Panc1 (cell line): ENCODE data around the gene ARHGEF10L. TPM values are rescaled to one million over a fixed set of nuclear protein-coding genes. Genes with fewer than 3 reads are reported as not detected.

Experiments
- ATAC-seq: fragments of 200-7000 bp; cut with Tn5 transposase; 2 replicates; pipeline ENCODE4 v1.9.1; 2020; ENCODE audit warnings: mild to moderate bottlenecking, moderate library complexity
- BruUV-seq: library from RNA; stranded (reverse); fragments of 400-500 nt; replicated peaks from 2 replicates; lab custom pipeline; 2021; lab: Mats Ljungman, UMichigan
- CTCF ChIA-PET: fragments of 300-600 bp; sonication (Branson Sonifier 250); formaldehyde crosslinking; loops from one replicate; lab custom pipeline; 2022; ENCODE audit warnings: antibody characterized with exemption; lab: Charles Lee
- POLR2A ChIA-PET: fragments of 300-600 bp; sonication (Branson Sonifier 250); formaldehyde crosslinking; loops from one replicate; lab custom pipeline; 2022; ENCODE audit warnings: antibody characterized with exemption; lab: Charles Lee
- DNase-seq: peaks from one replicate; pipeline ENCODE4 v3.0.0-alpha.2; 2010; ENCODE audit warnings: low read depth, low spot score
- H3K27ac ChIP-seq: 2 replicates; pipeline ENCODE4 v1.5.1; 2011; ENCODE audit warnings: mild to moderate bottlenecking, low read length, inconsistent platforms
- H3K27me3 ChIP-seq: fragments of 200-500 bp; sonication (Bioruptor generic); 2 replicates; pipeline ENCODE4 v1.6.0; 2014; ENCODE audit warnings: low read length, inconsistent platforms; ENCODE audit not compliant: control insufficient read depth, insufficient read depth
- H3K36me3 ChIP-seq: fragments of 200-500 bp; sonication (Bioruptor generic); 2 replicates; pipeline ENCODE4 v1.5.1; 2014; ENCODE audit warnings: inconsistent platforms, mild to moderate bottlenecking, low read length, moderate library complexity; ENCODE audit not compliant: control insufficient read depth, insufficient read depth
- H3K4me1 ChIP-seq: 2 replicates; pipeline ENCODE4 v1.5.1; 2011; ENCODE audit warnings: inconsistent platforms, mild to moderate bottlenecking, low read length, moderate library complexity; ENCODE audit not compliant: control insufficient read depth, insufficient read depth
- H3K4me3 ChIP-seq, 2 experiments: 2 replicates each; pipeline ENCODE4 v1.5.1; 2011 to 2012; ENCODE audit warnings: low read depth in 2 of 2, low read length in 2 of 2, mild to moderate bottlenecking in 2 of 2, inconsistent platforms in 1 of 2, moderate library complexity in 1 of 2
- H3K9me3 ChIP-seq: fragments of 200-500 bp; sonication (Bioruptor generic); 2 replicates; pipeline ENCODE4 v1.5.1; 2014; ENCODE audit warnings: low read depth, mild to moderate bottlenecking, inconsistent platforms, low read length, moderate library complexity; ENCODE audit not compliant: control insufficient read depth, insufficient read depth
- CTCF ChIP-seq: fragments of 450-650 bp; IDR thresholded peaks from 2 replicates; pipeline ENCODE4 v1.5.1; 2017; ENCODE audit warnings: mild to moderate bottlenecking
- POLR2AphosphoS5 ChIP-seq: IDR thresholded peaks from 2 replicates; pipeline ENCODE4 v1.6.1; 2012; ENCODE audit warnings: mild to moderate bottlenecking, low read depth, low read length, moderate library complexity
- REST ChIP-seq, 2 experiments: IDR thresholded peaks; 2 replicates each; pipeline ENCODE4 v1.6.1; 2011 to 2012; ENCODE audit warnings: low read depth in 2 of 2, control low read depth in 1 of 2, low read length in 1 of 2, mild to moderate bottlenecking in 1 of 2, moderate library complexity in 1 of 2; ENCODE audit not compliant: insufficient read depth in 1 of 2
- SIN3A ChIP-seq: IDR thresholded peaks from 2 replicates; pipeline ENCODE4 v1.6.1; 2012; ENCODE audit warnings: low read depth, mild to moderate bottlenecking, low read length, moderate library complexity, borderline replicate concordance; ENCODE audit not compliant: insufficient read depth
- TCF7L2 ChIP-seq: IDR thresholded peaks from 2 replicates; pipeline ENCODE4 v1.6.1; 2011; ENCODE audit warnings: mild to moderate bottlenecking, low read depth, low read length, inconsistent platforms
- in situ Hi-C: cut with HindIII; loops from 2 replicates; pipeline ENCODE4 v1.10.0; 2016; ENCODE audit warnings: low sequenced_read_pairs, low pct_unique_long_range_greater_than_20kb
- intact Hi-C: fragments of 100-400 bp; cut with micrococcal nuclease; formaldehyde crosslinking; loops from one replicate; pipeline ENCODE4 v1.10.0; 2022; ENCODE audit not compliant: unreplicated experiment
- total RNA-seq: library from RNA; stranded (reverse); gene quantifications from one replicate; pipeline ENCODE4 v1.2.1, GENCODE V29; 2021; ENCODE audit not compliant: unreplicated experiment

ARHGEF10L gene
- total RNA-seq, 1 experiment from 2014 or later: 5.9 TPM

- no peak for TF ChIP-seq POLR2AphosphoS5
- TF ChIP-seq SIN3A: no peak
- no peak for TF ChIP-seq REST (IDR thresholded peaks at IDR 0.05; ENCODE audit: insufficient read depth in 1 of 2, low read depth in 2 of 2, low read length in 1 of 2)
- TF ChIP-seq CTCF: no peak
- TF ChIP-seq TCF7L2: no peak
- CTCF ChIA-PET: no interaction called here
Observed at GRCh38 chr1:17520473-17521319, 18.8 kb upstream of the ARHGEF10L start.

GRCh38 chr1:17521946-17522612 lies 17.4 kb upstream of the ARHGEF10L start:
- no peak for ATAC-seq
- no TSS peak for BruUV-seq
- H3K9me3 ChIP-seq: no peaks in the 10 kb centered on the region

More at GRCh38 chr1:17520473-17521319, 18.8 kb upstream of the ARHGEF10L start:
- DNase-seq (no peak), ATAC-seq (no peak)
- Histone ChIP-seq H3K9me3 (no peaks in the 10 kb centered on the region), H3K4me3 (no peak overlapping the region), H3K27me3 (no peaks in the 10 kb centered on the region), H3K4me1 (peaks cover 4% of the 10 kb centered on the region), H3K27ac (no peak overlapping the region), H3K36me3 (no peaks in the 10 kb centered on the region)
- POLR2A ChIA-PET: no interaction called here
- BruUV-seq: no TSS peak
- intact Hi-C loops (no loop called here), in situ Hi-C loops (no loop called here)

More at GRCh38 chr1:17521946-17522612, 17.4 kb upstream of the ARHGEF10L start:
- intact Hi-C loops (no loop called here), in situ Hi-C loops (no loop called here)
- H3K36me3 ChIP-seq: no peaks in the 10 kb centered on the region
- H3K27me3 ChIP-seq: no peaks in the 10 kb centered on the region
- peaks cover 9% of the 10 kb centered on the region for H3K4me1 ChIP-seq
- DNase-seq: no peak
- ChIA-PET CTCF (no interaction called here), POLR2A (interaction anchor here (0.7 kb wide), 1 partner anchor 76 kb away, joined by 3 read pairs; no protein-coding TSS in a partner anchor)
- H3K4me3 ChIP-seq: no peak overlapping the region
- no peak for TF ChIP-seq REST (IDR thresholded peaks at IDR 0.05; ENCODE audit: insufficient read depth in 1 of 2, low read depth in 2 of 2, low read length in 1 of 2)
- TF ChIP-seq TCF7L2: no peak
- no peak for TF ChIP-seq CTCF
- TF ChIP-seq SIN3A: no peak
- TF ChIP-seq POLR2AphosphoS5: no peak
- H3K27ac ChIP-seq: no peak overlapping the region
